Breast epithelium (tissue), 3 donors: ENCODE results near the gene MED10.

Source experiments
- POLR2A ChIP-seq: fragments of 450-650 bp; IDR thresholded peaks from one replicate; pipeline ENCODE4 v1.6.1; 2016; ENCODE audit warnings: antibody characterized with exemption, mild to moderate bottlenecking, moderate library complexity
- TF ChIP-seq, protein P1 (sequence below), 3 donors: fragments of 450-650 bp; IDR thresholded peaks; one replicate each; pipeline ENCODE4 v1.5.1; 2016 to 2017; ENCODE audit warnings: antibody characterized with exemption in 3 of 3, mild to moderate bottlenecking in 3 of 3, moderate library complexity in 3 of 3

DNA sequence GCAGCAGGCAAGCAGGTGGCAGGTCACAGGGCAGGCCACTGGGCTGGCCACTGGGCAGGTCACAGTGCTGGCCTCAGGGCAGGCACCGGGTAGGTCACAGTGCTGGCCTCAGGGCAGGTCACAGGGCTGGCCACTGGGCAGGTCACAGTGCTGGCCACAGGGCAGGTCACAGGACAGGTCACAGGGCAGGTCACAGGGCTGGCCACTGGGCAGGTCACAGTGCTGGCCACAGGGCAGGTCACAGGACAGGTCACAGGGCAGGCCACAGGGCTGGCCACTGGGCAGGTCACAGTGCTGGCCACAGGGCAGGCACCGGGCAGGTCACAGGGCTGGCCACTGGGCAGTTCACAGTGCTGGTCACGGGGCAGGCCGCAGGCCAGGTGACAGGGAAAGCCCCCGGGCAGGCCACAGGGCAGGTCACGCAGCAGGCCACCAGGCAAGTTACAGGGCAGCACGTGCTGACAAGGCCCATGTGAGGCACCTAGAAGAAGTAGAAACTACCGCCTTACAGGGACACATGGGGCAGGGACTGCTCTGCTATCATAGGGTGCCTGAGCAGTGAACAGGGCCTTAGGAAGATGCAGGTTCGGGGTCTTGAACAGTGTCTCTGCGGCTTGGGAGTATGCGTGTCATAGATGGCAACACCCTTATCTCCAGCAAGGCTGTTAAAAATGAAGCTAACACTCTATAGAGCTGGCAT is 18.6 kb upstream of the MED10 start:
- TF ChIP-seq POLR2A = no peak
- TF ChIP-seq, protein P1, sequence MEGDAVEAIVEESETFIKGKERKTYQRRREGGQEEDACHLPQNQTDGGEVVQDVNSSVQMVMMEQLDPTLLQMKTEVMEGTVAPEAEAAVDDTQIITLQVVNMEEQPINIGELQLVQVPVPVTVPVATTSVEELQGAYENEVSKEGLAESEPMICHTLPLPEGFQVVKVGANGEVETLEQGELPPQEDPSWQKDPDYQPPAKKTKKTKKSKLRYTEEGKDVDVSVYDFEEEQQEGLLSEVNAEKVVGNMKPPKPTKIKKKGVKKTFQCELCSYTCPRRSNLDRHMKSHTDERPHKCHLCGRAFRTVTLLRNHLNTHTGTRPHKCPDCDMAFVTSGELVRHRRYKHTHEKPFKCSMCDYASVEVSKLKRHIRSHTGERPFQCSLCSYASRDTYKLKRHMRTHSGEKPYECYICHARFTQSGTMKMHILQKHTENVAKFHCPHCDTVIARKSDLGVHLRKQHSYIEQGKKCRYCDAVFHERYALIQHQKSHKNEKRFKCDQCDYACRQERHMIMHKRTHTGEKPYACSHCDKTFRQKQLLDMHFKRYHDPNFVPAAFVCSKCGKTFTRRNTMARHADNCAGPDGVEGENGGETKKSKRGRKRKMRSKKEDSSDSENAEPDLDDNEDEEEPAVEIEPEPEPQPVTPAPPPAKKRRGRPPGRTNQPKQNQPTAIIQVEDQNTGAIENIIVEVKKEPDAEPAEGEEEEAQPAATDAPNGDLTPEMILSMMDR (IDR thresholded peaks at IDR 0.05) = no peak
